Tibial nerve (tissue), 4 donors: ENCODE data around the gene PXMP4. TPM values are rescaled to one million over a fixed set of nuclear protein-coding genes. Genes with fewer than 3 reads are reported as not detected.
A peak's percentile ranks its signal among the peaks of the same experiment; 100 is the strongest.

ENCODE experiments used
- DNase-seq, 2 donors: peaks; one replicate each; pipeline ENCODE4 v3.0.0-alpha.2; 2019; ENCODE audit warnings: low spot score in 2 of 2
- H3K27ac ChIP-seq, 4 donors: fragments of 200-600 bp; sonication (generic) in 3 of 4; one replicate each; pipeline ENCODE4 v1.5.1; 2017 to 2019; ENCODE audit warnings: mild to moderate bottlenecking in 1 of 4
- H3K27me3 ChIP-seq, 2 donors: fragments of 200-600 bp; sonication (generic) in 1 of 2; one replicate each; pipeline versions ENCODE4 v1.5.1 to v1.6.0; 2017 to 2019
- H3K36me3 ChIP-seq, 3 donors: fragments of 200-600 bp; sonication (generic); one replicate each; pipeline ENCODE4 v1.5.1; 2018 to 2019
- H3K4me1 ChIP-seq, 4 donors: fragments of 200-600 bp; sonication (generic) in 3 of 4; one replicate each; pipeline ENCODE4 v1.5.1; 2017 to 2019
- H3K4me3 ChIP-seq, 4 donors: fragments of 200-600 bp; sonication (generic) in 3 of 4; one replicate each; pipeline ENCODE4 v1.5.1; 2017 to 2019; ENCODE audit warnings: mild to moderate bottlenecking in 1 of 4, moderate library complexity in 1 of 4
- H3K9me3 ChIP-seq, 4 donors: fragments of 200-600 bp; sonication (generic) in 3 of 4; one replicate each; pipeline ENCODE4 v1.5.1; 2017 to 2019
- CTCF ChIP-seq, 5 experiments: fragments of 200-600 bp in 3 of 5; fragments of 450-650 bp in 2 of 5; sonication (generic) in 3 of 5; IDR thresholded peaks; one replicate each; pipeline ENCODE4 v1.5.1; 2016 to 2019; ENCODE audit warnings: antibody characterized with exemption in 5 of 5, mild to moderate bottlenecking in 3 of 5, moderate library complexity in 2 of 5
- EP300 ChIP-seq, 2 donors: sonication (generic); formaldehyde crosslinking; IDR thresholded peaks; one replicate each; pipeline ENCODE4 v1.6.1; 2017; ENCODE audit warnings: antibody characterized with exemption in 2 of 2, mild to moderate bottlenecking in 1 of 2
- POLR2A ChIP-seq, 2 donors: fragments of 450-650 bp; IDR thresholded peaks; one replicate each; pipeline ENCODE4 v1.6.1; 2017; ENCODE audit warnings: antibody characterized with exemption in 2 of 2, mild to moderate bottlenecking in 2 of 2, moderate library complexity in 2 of 2
- WGBS, 2 donors: methylation state at CpG; one replicate each; pipeline ENCODE4 v1.1.5; 2018; 5-methylcytosine and 5-hydroxymethylcytosine counted together
- total RNA-seq, 4 donors: library from RNA; depleted of rRNA; stranded (reverse); fragments of >200 nt; gene quantifications; one replicate each; pipeline ENCODE4 v1.1.0, GENCODE V29; 2016

The PXMP4 gene
- total RNA-seq, 4 donors from 2014 or later: 5.1 to 9.6 (median 8.6) TPM

GRCh38 chr20:33653900-33654596 lies 66.1 kb downstream of the PXMP4 start:
- Histone ChIP-seq H3K4me1 (peaks cover 0 to 12% (median 4%) of the 10 kb centered on the region in 4 donors), H3K36me3 (peaks cover 0 to 31% (median 0%) of the 10 kb centered on the region in 3 donors), H3K27me3 (no peaks in the 10 kb centered on the region), H3K27ac (no peak overlapping the region), H3K9me3 (no peaks in the 10 kb centered on the region), H3K4me3 (no peak overlapping the region)
- no peak for DNase-seq
- 87% methylated on average over 11 of the region's 11 CpGs for WGBS, 2 donors
- TF ChIP-seq EP300 (IDR thresholded peaks at IDR 0.05) (no peak), POLR2A (IDR thresholded peaks at IDR 0.05) (no peak), CTCF (IDR thresholded peaks at IDR 0.05) (no peak)

GRCh38 chr20:33653218-33653899 lies 66.8 kb downstream of the PXMP4 start:
- DNase-seq: peak in 1 of 2 donors; percentile 69
- WGBS, 2 donors: 44 to 47% methylated on average over 16 of the region's 16 CpGs
- TF ChIP-seq POLR2A (IDR thresholded peaks at IDR 0.05): no peak
- TF ChIP-seq CTCF (IDR thresholded peaks at IDR 0.05): peak; percentile 69 to 81 (median 78)
- no peak for TF ChIP-seq EP300 (IDR thresholded peaks at IDR 0.05)
- Histone ChIP-seq H3K4me3 (no peak overlapping the region), H3K27ac (no peak overlapping the region), H3K4me1 (peaks cover 0 to 19% (median 4%) of the 10 kb centered on the region in 4 donors), H3K36me3 (peaks cover 0 to 26% (median 0%) of the 10 kb centered on the region in 3 donors), H3K9me3 (no peaks in the 10 kb centered on the region), H3K27me3 (no peaks in the 10 kb centered on the region)

Other genes with a start within 250 kb of the PXMP4 start
- 10 to 100 TPM; 16.7 to 22.5 (median 19.1) TPM for gene CBFA2T2, start 230.2 kb downstream of the PXMP4 start, total RNA-seq
- gene C20orf144, start 58.0 kb downstream of the PXMP4 start, total RNA-seq: not detected
- gene ACTL10, start 53.4 kb downstream of the PXMP4 start, total RNA-seq: 1 to 10 TPM; 1.1 to 4.3 (median 3.8) TPM
- 100 to 1,000 TPM in 1 of 4 donors, 10 to 100 TPM in 3; 80.8 to 103 (median 91.5) TPM for gene NECAB3, start 45.9 kb downstream of the PXMP4 start, total RNA-seq
- gene E2F1, start 33.9 kb downstream of the PXMP4 start, total RNA-seq: 1 to 10 TPM; 1.3 to 4.2 (median 1.8) TPM
- gene ZNF341, start 11.7 kb upstream of the PXMP4 start, total RNA-seq: 1 to 10 TPM; 1.7 to 4.8 (median 2.1) TPM
- 10 to 100 TPM; 72.0 to 93.1 (median 78.9) TPM for gene CHMP4B, start 91.0 kb upstream of the PXMP4 start, total RNA-seq